ENCODE data around the gene MARS1.

DNA sequence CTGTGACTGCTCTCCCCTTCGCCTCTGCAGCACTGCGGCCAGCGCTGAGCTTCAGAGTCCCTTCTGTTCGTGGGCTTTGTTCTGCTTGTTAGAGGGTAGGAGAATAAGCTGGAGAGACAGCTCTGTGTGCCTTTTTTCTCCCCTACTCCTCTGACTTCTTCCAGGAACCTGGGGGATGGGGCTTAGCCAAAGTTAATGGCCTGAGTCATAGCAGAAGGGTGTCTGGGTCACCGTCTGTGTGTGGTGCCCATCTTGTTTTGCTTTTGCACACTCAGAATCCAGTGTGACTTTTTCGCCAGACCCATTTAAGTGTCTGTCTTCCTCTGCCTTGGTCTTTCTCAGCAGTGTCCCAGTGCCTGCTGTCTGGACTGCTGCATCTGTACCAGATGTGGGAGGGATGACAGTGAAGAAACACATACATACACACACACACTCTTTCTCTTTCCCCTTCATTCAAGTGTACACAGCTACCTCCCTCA lies 65.0 kb downstream of the MARS1 start:
- TF ChIP-seq, protein P1, sequence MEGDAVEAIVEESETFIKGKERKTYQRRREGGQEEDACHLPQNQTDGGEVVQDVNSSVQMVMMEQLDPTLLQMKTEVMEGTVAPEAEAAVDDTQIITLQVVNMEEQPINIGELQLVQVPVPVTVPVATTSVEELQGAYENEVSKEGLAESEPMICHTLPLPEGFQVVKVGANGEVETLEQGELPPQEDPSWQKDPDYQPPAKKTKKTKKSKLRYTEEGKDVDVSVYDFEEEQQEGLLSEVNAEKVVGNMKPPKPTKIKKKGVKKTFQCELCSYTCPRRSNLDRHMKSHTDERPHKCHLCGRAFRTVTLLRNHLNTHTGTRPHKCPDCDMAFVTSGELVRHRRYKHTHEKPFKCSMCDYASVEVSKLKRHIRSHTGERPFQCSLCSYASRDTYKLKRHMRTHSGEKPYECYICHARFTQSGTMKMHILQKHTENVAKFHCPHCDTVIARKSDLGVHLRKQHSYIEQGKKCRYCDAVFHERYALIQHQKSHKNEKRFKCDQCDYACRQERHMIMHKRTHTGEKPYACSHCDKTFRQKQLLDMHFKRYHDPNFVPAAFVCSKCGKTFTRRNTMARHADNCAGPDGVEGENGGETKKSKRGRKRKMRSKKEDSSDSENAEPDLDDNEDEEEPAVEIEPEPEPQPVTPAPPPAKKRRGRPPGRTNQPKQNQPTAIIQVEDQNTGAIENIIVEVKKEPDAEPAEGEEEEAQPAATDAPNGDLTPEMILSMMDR (IDR thresholded peaks at IDR 0.05): no peak
- no peak for TF ChIP-seq SIN3A (IDR thresholded peaks at IDR 0.05; ENCODE audit: borderline replicate concordance, insufficient read depth, low read depth, low read length)
- TF ChIP-seq, protein P2, sequence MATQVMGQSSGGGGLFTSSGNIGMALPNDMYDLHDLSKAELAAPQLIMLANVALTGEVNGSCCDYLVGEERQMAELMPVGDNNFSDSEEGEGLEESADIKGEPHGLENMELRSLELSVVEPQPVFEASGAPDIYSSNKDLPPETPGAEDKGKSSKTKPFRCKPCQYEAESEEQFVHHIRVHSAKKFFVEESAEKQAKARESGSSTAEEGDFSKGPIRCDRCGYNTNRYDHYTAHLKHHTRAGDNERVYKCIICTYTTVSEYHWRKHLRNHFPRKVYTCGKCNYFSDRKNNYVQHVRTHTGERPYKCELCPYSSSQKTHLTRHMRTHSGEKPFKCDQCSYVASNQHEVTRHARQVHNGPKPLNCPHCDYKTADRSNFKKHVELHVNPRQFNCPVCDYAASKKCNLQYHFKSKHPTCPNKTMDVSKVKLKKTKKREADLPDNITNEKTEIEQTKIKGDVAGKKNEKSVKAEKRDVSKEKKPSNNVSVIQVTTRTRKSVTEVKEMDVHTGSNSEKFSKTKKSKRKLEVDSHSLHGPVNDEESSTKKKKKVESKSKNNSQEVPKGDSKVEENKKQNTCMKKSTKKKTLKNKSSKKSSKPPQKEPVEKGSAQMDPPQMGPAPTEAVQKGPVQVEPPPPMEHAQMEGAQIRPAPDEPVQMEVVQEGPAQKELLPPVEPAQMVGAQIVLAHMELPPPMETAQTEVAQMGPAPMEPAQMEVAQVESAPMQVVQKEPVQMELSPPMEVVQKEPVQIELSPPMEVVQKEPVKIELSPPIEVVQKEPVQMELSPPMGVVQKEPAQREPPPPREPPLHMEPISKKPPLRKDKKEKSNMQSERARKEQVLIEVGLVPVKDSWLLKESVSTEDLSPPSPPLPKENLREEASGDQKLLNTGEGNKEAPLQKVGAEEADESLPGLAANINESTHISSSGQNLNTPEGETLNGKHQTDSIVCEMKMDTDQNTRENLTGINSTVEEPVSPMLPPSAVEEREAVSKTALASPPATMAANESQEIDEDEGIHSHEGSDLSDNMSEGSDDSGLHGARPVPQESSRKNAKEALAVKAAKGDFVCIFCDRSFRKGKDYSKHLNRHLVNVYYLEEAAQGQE (IDR thresholded peaks at IDR 0.05; ENCODE audit: insufficient read depth in 1 of 2, low read depth in 2 of 2, low read length in 1 of 2): no peak
- TF ChIP-seq POLR2AphosphoS5 (IDR thresholded peaks at IDR 0.05; ENCODE audit: low read depth, low read length): no peak
